HG02642 (cell line): Measurements from ENCODE around the gene SNAP29.
"Not testable (repeated sequence)": the region's sequence is repeated elsewhere in the genome, so short reads cannot be mapped to it uniquely, and the experiment has no call there.

ENCODE experiments used
- ATAC-seq: cut with Tn5 transposase; IDR thresholded peaks from one replicate; pipeline ENCODE4 v1.9.1; 2021; ENCODE audit warnings: mild to moderate bottlenecking; ENCODE audit not compliant: unreplicated experiment, poor library complexity

SNAP29 gene

GRCh38 chr22:20890975-20891374 lies 32.2 kb downstream of the SNAP29 start:
- ATAC-seq, result no peak

- not testable (repeated sequence) for ATAC-seq
These were observed 38.9 kb downstream of the SNAP29 start for GRCh38 chr22:20897737-20898136.

- ATAC-seq, result no peak
These were observed 41.1 kb downstream of the SNAP29 start for GRCh38 chr22:20899827-20900423.

GRCh38 chr22:20901093-20902033 lies 42.6 kb downstream of the SNAP29 start:
- ATAC-seq, result not testable (repeated sequence)

- ATAC-seq, result no peak
These were observed 44.3 kb downstream of the SNAP29 start for GRCh38 chr22:20903093-20903492.

GRCh38 chr22:20904008-20904979 lies 45.5 kb downstream of the SNAP29 start:
- no peak for ATAC-seq

GRCh38 chr22:20904980-20905355 lies 46.2 kb downstream of the SNAP29 start:
- no peak for ATAC-seq

GRCh38 chr22:20905415-20906386 lies 46.9 kb downstream of the SNAP29 start:
- no peak for ATAC-seq

- no peak for ATAC-seq
These were observed 47.6 kb downstream of the SNAP29 start for GRCh38 chr22:20906387-20906767.

- not testable (repeated sequence) for ATAC-seq
These were observed 49.9 kb downstream of the SNAP29 start for GRCh38 chr22:20908717-20909116.

- ATAC-seq, result no peak
These were observed 50.9 kb downstream of the SNAP29 start for GRCh38 chr22:20909543-20910303.

- ATAC-seq, result no peak
These were observed 53.7 kb downstream of the SNAP29 start for GRCh38 chr22:20912494-20912893.

GRCh38 chr22:20916916-20917810 lies 58.4 kb downstream of the SNAP29 start, which contains the start of gene CRKL:
CRKL (plus strand) TSS chr22:20917407; CDS start chr22:20917935, 528 bp downstream.
- ATAC-seq, result peak; percentile 95

GRCh38 chr22:20918663-20919218 lies 59.9 kb downstream of the SNAP29 start:
- ATAC-seq, result no peak

GRCh38 chr22:20919718-20920117 lies 60.9 kb downstream of the SNAP29 start:
- ATAC-seq, result no peak

- ATAC-seq, result no peak
These were observed 62.0 kb downstream of the SNAP29 start for GRCh38 chr22:20920881-20921203.

- no peak for ATAC-seq
These were observed 63.4 kb downstream of the SNAP29 start for GRCh38 chr22:20922141-20922751.
